Endodermal cell (in vitro differentiated cells): Measurements from ENCODE around the gene TMEM63A. TPM values are rescaled to one million over a fixed set of nuclear protein-coding genes. Genes with fewer than 3 reads are reported as not detected.

ENCODE experiments used
- DNase-seq: peaks from one replicate; pipeline ENCODE4 v3.0.0-alpha.2; 2017
- H3K27ac ChIP-seq: 2 replicates; pipeline ENCODE4 v1.5.1; 2013; ENCODE audit warnings: mild to moderate bottlenecking, low read depth, low read length, moderate library complexity
- H3K27me3 ChIP-seq: 2 replicates; pipeline ENCODE4 v1.6.1; 2013; ENCODE audit warnings: mild to moderate bottlenecking, low read length, moderate library complexity; ENCODE audit not compliant: insufficient read depth, control insufficient read depth, poor library complexity, severe bottlenecking
- H3K36me3 ChIP-seq: 2 replicates; pipeline ENCODE4 v1.7.0; 2013; ENCODE audit warnings: mild to moderate bottlenecking, low read length, moderate library complexity; ENCODE audit not compliant: control insufficient read depth, insufficient read depth
- H3K4me1 ChIP-seq: one replicate; pipeline ENCODE4 v1.7.0; 2013; ENCODE audit warnings: low read length; ENCODE audit not compliant: control insufficient read depth, insufficient read depth
- H3K4me3 ChIP-seq: 2 replicates; pipeline ENCODE4 v1.5.1; 2013; ENCODE audit warnings: mild to moderate bottlenecking, low read length, moderate library complexity
- H3K9ac ChIP-seq: 2 replicates; pipeline ENCODE4 v1.6.1; 2013; ENCODE audit warnings: mild to moderate bottlenecking, low read length, moderate library complexity; ENCODE audit not compliant: poor library complexity, severe bottlenecking; ENCODE audit errors: extremely low read depth
- H3K9me3 ChIP-seq: 2 replicates; pipeline ENCODE4 v1.6.1; 2013; ENCODE audit warnings: mild to moderate bottlenecking, low read length, moderate library complexity; ENCODE audit not compliant: control insufficient read depth
- H3K27ac Mint-ChIP-seq: 2 replicates; pipeline ENCODE4 v1.8.0; 2020; ENCODE audit warnings: mixed read lengths
- H3K27me3 Mint-ChIP-seq: 2 replicates; pipeline ENCODE4 v1.8.0; 2021; ENCODE audit warnings: mild to moderate bottlenecking, mixed read lengths; ENCODE audit not compliant: insufficient read depth
- H3K36me3 Mint-ChIP-seq: 2 replicates; pipeline ENCODE4 v1.8.0; 2020; ENCODE audit warnings: low read depth, mixed read lengths
- H3K4me1 Mint-ChIP-seq: 2 replicates; pipeline ENCODE4 v1.8.0; 2020; ENCODE audit warnings: mixed read lengths
- H3K4me3 Mint-ChIP-seq: 2 replicates; pipeline ENCODE4 v1.8.0; 2020; ENCODE audit warnings: mild to moderate bottlenecking, moderate library complexity, mixed read lengths
- H3K9me3 Mint-ChIP-seq: 2 replicates; pipeline ENCODE4 v1.8.0; 2020; ENCODE audit warnings: mild to moderate bottlenecking, mixed read lengths
- CTCF ChIP-seq: fragments of 200-600 bp; sonication (generic); conservative IDR thresholded peaks from 2 replicates; pipeline ENCODE4 v1.5.0; 2021; ENCODE audit warnings: antibody characterized with exemption, mild to moderate bottlenecking
- WGBS, 2 experiments: methylation state at CpG; one replicate each; pipeline versions ENCODE4 v1.1.5 to v1.1.7; 2013; ENCODE audit warnings: missing lambda C conversion rate in 2 of 2, mixed read lengths in 1 of 2; ENCODE audit not compliant: insufficient coverage in 1 of 2, insufficient read length in 1 of 2; 5-methylcytosine and 5-hydroxymethylcytosine counted together
- total RNA-seq, 2 donors: library from RNA; stranded (reverse); fragmentation: NEBNext Ultra II Directional in 1 of 2; extraction: Animal tissue kit (Norgen Biotek cat#: 25700) in 1 of 2; gene quantifications; 2 replicates in 1 of 2; 3 replicates in 1 of 2; pipeline ENCODE4 v1.2.1, GENCODE V29; 2021

The TMEM63A gene
- total RNA-seq, 2 donors from 2014 or later: 194 to 232 TPM

- Mint-ChIP-seq H3K4me3 (no peak overlapping the region), H3K27ac (no peak overlapping the region), H3K27me3 (no peaks in the 10 kb centered on the region), H3K9me3 (no peaks in the 10 kb centered on the region), H3K4me1 (peaks cover 19% of the 10 kb centered on the region), H3K36me3 (peaks cover 44% of the 10 kb centered on the region)
- no peaks in the 10 kb centered on the region for H3K27me3 ChIP-seq
- no peaks in the 10 kb centered on the region for H3K9me3 ChIP-seq
- H3K4me3 ChIP-seq: no peak overlapping the region
- no peak overlapping the region for H3K9ac ChIP-seq
- DNase-seq: no peak
- H3K36me3 ChIP-seq: peaks cover 38% of the 10 kb centered on the region
- no peak for TF ChIP-seq CTCF
- WGBS, 2 experiments: 98 to 100% methylated on average over 2 to 3 of the region's 3 CpGs
- H3K27ac ChIP-seq: no peak overlapping the region
- H3K4me1 ChIP-seq: peaks cover 14% of the 10 kb centered on the region
These were observed 34.9 kb upstream of the TMEM63A start for GRCh38 chr1:225917101-225917500.

GRCh38 chr1:225915538-225915991 is 33.4 kb upstream of the TMEM63A start:
- H3K27me3 ChIP-seq: no peaks in the 10 kb centered on the region
- H3K4me1 Mint-ChIP-seq: peaks cover 14% of the 10 kb centered on the region
- peak; percentile 47 for DNase-seq
- no peak overlapping the region for H3K4me3 Mint-ChIP-seq
- WGBS, 2 experiments: 89 to 92% methylated on average over 2 to 7 of the region's 7 CpGs
- TF ChIP-seq CTCF: no peak
- H3K27ac ChIP-seq: peak overlapping the region; percentile 46
- H3K4me3 ChIP-seq: no peak overlapping the region
- peaks cover 3% of the 10 kb centered on the region for H3K4me1 ChIP-seq
- no peak overlapping the region for H3K27ac Mint-ChIP-seq
- H3K9me3 Mint-ChIP-seq: no peaks in the 10 kb centered on the region
- peaks cover 23% of the 10 kb centered on the region for H3K36me3 ChIP-seq
- H3K36me3 Mint-ChIP-seq: peaks cover 31% of the 10 kb centered on the region
- H3K27me3 Mint-ChIP-seq: no peaks in the 10 kb centered on the region
- H3K9ac ChIP-seq: no peak overlapping the region
- no peaks in the 10 kb centered on the region for H3K9me3 ChIP-seq

- Mint-ChIP-seq H3K27me3 (no peaks in the 10 kb centered on the region), H3K27ac (no peak overlapping the region), H3K9me3 (no peaks in the 10 kb centered on the region), H3K36me3 (peaks cover 25% of the 10 kb centered on the region), H3K4me3 (no peak overlapping the region), H3K4me1 (peaks cover 18% of the 10 kb centered on the region)
- H3K27ac ChIP-seq: peak overlapping the region; percentile 46
- WGBS, 2 experiments: 83 to 91% methylated on average over 5 to 6 of the region's 6 CpGs
- H3K27me3 ChIP-seq: no peaks in the 10 kb centered on the region
- H3K4me1 ChIP-seq: peaks cover 9% of the 10 kb centered on the region
- peaks cover 17% of the 10 kb centered on the region for H3K36me3 ChIP-seq
- no peak overlapping the region for H3K9ac ChIP-seq
- no peak for DNase-seq
- H3K9me3 ChIP-seq: no peaks in the 10 kb centered on the region
- no peak overlapping the region for H3K4me3 ChIP-seq
- TF ChIP-seq CTCF: no peak
These were observed 32.8 kb upstream of the TMEM63A start for GRCh38 chr1:225914947-225915346.
